Activated CD4-positive, alpha-beta memory T cell treated with anti-CD3 and anti-CD28 coated beads for 36 hours (primary cell): ENCODE measurements around the gene MS4A8. TPM values are rescaled to one million over a fixed set of nuclear protein-coding genes. Genes with fewer than 3 reads are reported as not detected.
A peak's percentile ranks its signal among the peaks of the same experiment; 100 is the strongest.
"Not testable (repeated sequence)": the region's sequence is repeated elsewhere in the genome, so short reads cannot be mapped to it uniquely, and the experiment has no call there.

Experiments used
- CTCF ChIA-PET: fragments of 350-600 bp; sonication (Branson Sonifier 250); formaldehyde crosslinking; loops from one replicate; lab custom pipeline; 2021; ENCODE audit warnings: antibody characterized with exemption, inconsistent platforms; lab: Charles Lee
- POLR2A ChIA-PET: fragments of 350-600 bp; sonication (Branson Sonifier 250); formaldehyde crosslinking; loops from one replicate; lab custom pipeline; 2021; ENCODE audit warnings: antibody characterized with exemption; lab: Charles Lee
- DNase-seq: peaks from one replicate; pipeline ENCODE4 v3.0.0-alpha.2; 2020
- H3K27ac Mint-ChIP-seq: one replicate; pipeline ENCODE4 v1.8.0; 2021; ENCODE audit warnings: mixed read lengths
- H3K27me3 Mint-ChIP-seq: one replicate; pipeline ENCODE4 v1.8.0; 2021; ENCODE audit warnings: mixed read lengths
- H3K36me3 Mint-ChIP-seq: one replicate; pipeline ENCODE4 v1.8.0; 2021; ENCODE audit warnings: mixed read lengths
- H3K4me1 Mint-ChIP-seq: one replicate; pipeline ENCODE4 v1.8.0; 2021; ENCODE audit warnings: low read depth, mixed read lengths
- H3K4me3 Mint-ChIP-seq: one replicate; pipeline ENCODE4 v1.8.0; 2021; ENCODE audit warnings: mild to moderate bottlenecking, mixed read lengths
- H3K9me3 Mint-ChIP-seq: one replicate; pipeline ENCODE4 v1.8.0; 2021; ENCODE audit warnings: mixed read lengths
- intact Hi-C: fragments of 100-400 bp; cut with micrococcal nuclease; formaldehyde crosslinking; loops from one replicate; pipeline ENCODE4 v1.15.1; 2023
- total RNA-seq, 2 experiments: library from RNA; stranded (reverse); gene quantifications; one replicate each; pipeline ENCODE4 v1.2.3, GENCODE V29; 2021

The MS4A8 gene
- total RNA-seq, 2 experiments from 2014 or later = not detected

DNA sequence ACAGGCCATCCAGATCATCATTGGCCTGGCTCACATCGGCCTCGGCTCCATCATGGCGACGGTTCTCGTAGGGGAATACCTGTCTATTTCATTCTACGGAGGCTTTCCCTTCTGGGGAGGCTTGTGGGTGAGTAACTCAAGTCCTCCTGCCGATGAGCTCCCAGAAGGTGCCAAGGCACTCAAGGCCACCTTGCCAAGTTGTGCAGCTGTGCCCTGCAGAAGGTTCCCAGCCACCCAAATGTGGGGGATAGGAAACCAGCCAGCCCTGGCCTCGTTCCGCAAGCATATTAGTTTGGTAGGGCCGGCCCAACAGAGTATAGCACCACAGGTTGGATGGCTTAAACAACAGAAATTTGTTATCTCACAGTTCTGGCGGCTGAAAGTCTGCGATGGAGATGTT lies 4.0 kb downstream of the MS4A8 start:
- Mint-ChIP-seq H3K27me3 (peaks cover 11% of the 10 kb centered on the region), H3K36me3 (no peaks in the 10 kb centered on the region), H3K4me1 (no peaks in the 10 kb centered on the region), H3K4me3 (no peak overlapping the region), H3K27ac (no peak overlapping the region), H3K9me3 (no peaks in the 10 kb centered on the region)
- CTCF ChIA-PET = no interaction called here
- no peak for DNase-seq
- POLR2A ChIA-PET = no interaction called here
- intact Hi-C loops = no loop called here

DNA sequence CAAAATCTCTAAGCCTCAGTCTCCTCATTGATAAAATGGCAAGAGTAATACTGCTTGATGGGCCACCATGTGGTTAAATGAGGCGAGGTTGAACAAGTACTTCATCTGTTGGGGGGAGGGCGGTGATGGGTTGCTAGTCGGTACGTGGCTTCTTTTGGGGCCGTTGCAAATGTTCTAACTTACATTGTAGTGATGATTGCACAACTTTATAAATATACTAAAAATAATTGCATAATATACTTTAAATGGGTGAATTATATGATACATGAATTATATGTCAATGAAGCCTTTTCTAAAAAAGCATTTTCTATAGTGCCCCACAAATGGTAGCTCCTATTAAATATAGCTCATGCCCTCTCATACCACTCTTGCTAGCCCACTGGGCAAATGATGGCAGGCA lies 6.5 kb downstream of the MS4A8 start:
- ChIA-PET CTCF (no interaction called here), POLR2A (no interaction called here)
- Mint-ChIP-seq H3K27me3 (peaks cover 13% of the 10 kb centered on the region), H3K9me3 (no peaks in the 10 kb centered on the region), H3K36me3 (no peaks in the 10 kb centered on the region), H3K27ac (no peak overlapping the region), H3K4me3 (no peak overlapping the region), H3K4me1 (no peaks in the 10 kb centered on the region)
- intact Hi-C loops = no loop called here
- no peak for DNase-seq

DNA sequence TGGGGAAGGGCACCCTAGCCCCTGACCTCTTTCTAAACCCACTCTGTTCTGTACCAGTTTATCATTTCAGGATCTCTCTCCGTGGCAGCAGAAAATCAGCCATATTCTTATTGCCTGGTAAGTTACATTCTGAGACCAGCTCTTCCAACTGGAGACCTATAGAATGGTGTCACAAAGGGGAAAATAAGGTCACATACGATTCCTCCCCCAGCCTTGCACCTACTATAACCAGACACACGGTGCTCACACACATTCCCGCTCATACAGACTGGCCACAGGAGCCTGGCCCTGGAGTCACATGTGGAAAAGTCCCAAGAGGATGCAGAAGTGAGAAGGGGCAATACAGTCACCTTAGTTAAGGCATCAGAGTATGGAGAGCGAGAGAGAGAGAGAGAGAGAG lies 7.5 kb downstream of the MS4A8 start:
- H3K4me1 Mint-ChIP-seq = no peaks in the 10 kb centered on the region

GRCh38 chr11:60710482-60710881 lies 11.1 kb downstream of the MS4A8 start:
- intact Hi-C loops = no loop called here
- H3K27me3 Mint-ChIP-seq = peaks cover 21% of the 10 kb centered on the region
- ChIA-PET POLR2A (no interaction called here), CTCF (no interaction called here)
- H3K27ac Mint-ChIP-seq = no peak overlapping the region
- no peak overlapping the region for H3K4me3 Mint-ChIP-seq
- no peaks in the 10 kb centered on the region for H3K4me1 Mint-ChIP-seq
- H3K9me3 Mint-ChIP-seq = no peaks in the 10 kb centered on the region
- DNase-seq = no peak
- H3K36me3 Mint-ChIP-seq = no peaks in the 10 kb centered on the region

More for the DNA sequence above, 7.5 kb downstream of the MS4A8 start:
- ChIA-PET POLR2A (no interaction called here), CTCF (no interaction called here)
- DNase-seq = no peak
- H3K36me3 Mint-ChIP-seq = no peaks in the 10 kb centered on the region
- intact Hi-C loops = no loop called here
- no peak overlapping the region for H3K4me3 Mint-ChIP-seq
- H3K9me3 Mint-ChIP-seq = no peaks in the 10 kb centered on the region
- peaks cover 18% of the 10 kb centered on the region for H3K27me3 Mint-ChIP-seq
- no peak overlapping the region for H3K27ac Mint-ChIP-seq

DNA sequence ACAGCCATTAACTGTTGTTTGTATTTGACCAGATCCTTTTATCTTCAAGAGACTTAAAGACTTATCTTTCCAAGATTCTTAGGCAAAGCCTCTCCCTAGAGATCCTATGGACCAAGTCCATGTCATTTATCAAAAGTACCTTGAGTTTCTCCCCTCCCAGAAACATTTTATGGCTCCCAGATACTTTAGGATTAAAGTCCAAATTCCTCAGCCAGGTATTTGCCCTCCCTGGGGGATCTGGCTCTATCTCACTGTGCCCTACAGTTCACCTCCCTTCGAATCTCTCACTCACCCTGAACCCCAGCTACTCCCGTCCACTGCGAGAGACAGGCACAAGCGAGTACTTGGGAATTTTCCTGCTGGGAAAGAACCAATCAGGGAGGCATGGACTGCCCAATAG lies 11.9 kb downstream of the MS4A8 start:
- Mint-ChIP-seq H3K27me3 (peaks cover 21% of the 10 kb centered on the region), H3K4me1 (no peaks in the 10 kb centered on the region), H3K9me3 (no peaks in the 10 kb centered on the region), H3K4me3 (no peak overlapping the region), H3K36me3 (no peaks in the 10 kb centered on the region), H3K27ac (no peak overlapping the region)
- POLR2A ChIA-PET = no interaction called here
- CTCF ChIA-PET = no interaction called here
- DNase-seq = no peak
- intact Hi-C loops = no loop called here

GRCh38 chr11:60713423-60713822 lies 14.0 kb downstream of the MS4A8 start:
- H3K4me3 Mint-ChIP-seq, CTCF ChIA-PET, POLR2A ChIA-PET, intact Hi-C loops, H3K9me3 Mint-ChIP-seq, H3K36me3 Mint-ChIP-seq, DNase-seq, H3K4me1 Mint-ChIP-seq, H3K27ac Mint-ChIP-seq: not testable (repeated sequence)
- H3K27me3 Mint-ChIP-seq = peaks cover 12% of the 10 kb centered on the region

GRCh38 chr11:60717956-60718355 lies 18.5 kb downstream of the MS4A8 start:
- no peaks in the 10 kb centered on the region for H3K9me3 Mint-ChIP-seq
- no peak overlapping the region for H3K27ac Mint-ChIP-seq
- H3K27me3 Mint-ChIP-seq = peaks cover 8% of the 10 kb centered on the region
- H3K4me3 Mint-ChIP-seq = no peak overlapping the region
- intact Hi-C loops = no loop called here
- POLR2A ChIA-PET = no interaction called here
- peak; percentile 32 for DNase-seq
- CTCF ChIA-PET = no interaction called here
- H3K4me1 Mint-ChIP-seq = no peaks in the 10 kb centered on the region
- H3K36me3 Mint-ChIP-seq = no peaks in the 10 kb centered on the region

DNA sequence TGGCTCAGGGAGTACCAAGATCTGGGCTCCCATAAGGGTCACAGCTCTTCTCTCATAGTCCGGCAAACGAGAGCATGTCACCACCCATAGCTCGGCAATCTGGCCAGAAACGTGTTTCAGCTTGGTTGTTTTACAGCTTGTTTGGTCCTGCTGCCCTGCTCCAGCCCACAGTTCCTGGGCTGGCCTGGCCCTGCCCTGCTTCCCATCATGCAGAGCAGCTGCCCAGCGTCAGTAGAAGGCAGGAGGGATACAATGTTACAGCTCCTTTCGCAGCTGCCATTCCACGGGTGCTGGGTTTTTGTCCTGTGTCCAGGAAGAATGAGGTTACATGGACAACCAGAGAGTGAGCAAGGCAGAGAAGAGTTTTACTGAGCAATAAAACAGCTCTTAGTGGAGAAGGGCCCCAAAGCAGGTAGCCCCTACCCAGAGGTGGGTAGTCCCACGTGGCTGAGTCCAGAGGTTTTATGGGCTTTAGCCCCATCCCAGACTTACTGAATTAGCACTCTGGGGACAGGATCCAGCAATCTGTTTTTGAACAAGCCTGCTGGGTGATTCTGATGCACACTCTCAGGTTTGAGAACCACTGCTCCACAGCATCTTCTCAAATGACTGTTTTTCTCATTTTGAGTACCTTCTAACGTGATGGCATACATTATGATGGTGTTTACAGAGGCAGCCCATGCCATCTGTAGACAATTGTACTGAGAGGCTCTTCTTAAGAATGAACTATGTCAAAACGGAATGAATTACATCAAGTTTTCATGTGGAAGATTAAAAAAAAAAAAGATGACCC lies 19.3 kb downstream of the MS4A8 start:
- CTCF ChIA-PET = no interaction called here
- peaks cover 8% of the 10 kb centered on the region for H3K27me3 Mint-ChIP-seq
- intact Hi-C loops = no loop called here
- no peaks in the 10 kb centered on the region for H3K4me1 Mint-ChIP-seq
- no peaks in the 10 kb centered on the region for H3K9me3 Mint-ChIP-seq
- H3K27ac Mint-ChIP-seq = no peak overlapping the region
- DNase-seq = no peak
- POLR2A ChIA-PET = no interaction called here
- H3K36me3 Mint-ChIP-seq = no peaks in the 10 kb centered on the region
- no peak overlapping the region for H3K4me3 Mint-ChIP-seq

DNA sequence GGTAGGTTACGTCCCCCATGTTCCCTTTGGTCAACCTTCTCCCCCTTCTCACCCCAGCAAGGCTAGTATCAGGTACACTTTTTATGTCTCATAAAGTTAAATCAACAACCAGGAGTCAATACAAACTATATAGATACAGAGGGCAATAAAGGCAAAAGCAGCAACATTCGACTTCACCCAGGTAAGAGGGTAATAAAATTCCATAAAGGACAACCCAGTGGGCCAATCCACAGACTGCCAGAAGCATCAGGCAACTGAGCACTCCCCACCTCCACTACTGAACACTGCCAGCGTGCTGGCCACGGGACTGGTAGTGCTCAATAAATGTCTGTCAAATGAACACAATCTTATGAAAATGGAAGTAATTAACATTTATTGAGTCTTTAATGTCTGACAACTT lies 20.0 kb downstream of the MS4A8 start:
- H3K36me3 Mint-ChIP-seq = no peaks in the 10 kb centered on the region
- no peak overlapping the region for H3K4me3 Mint-ChIP-seq
- ChIA-PET POLR2A (no interaction called here), CTCF (no interaction called here)
- DNase-seq = no peak
- no peaks in the 10 kb centered on the region for H3K9me3 Mint-ChIP-seq
- intact Hi-C loops = no loop called here
- peaks cover 8% of the 10 kb centered on the region for H3K27me3 Mint-ChIP-seq
- H3K27ac Mint-ChIP-seq = no peak overlapping the region
- no peaks in the 10 kb centered on the region for H3K4me1 Mint-ChIP-seq

DNA sequence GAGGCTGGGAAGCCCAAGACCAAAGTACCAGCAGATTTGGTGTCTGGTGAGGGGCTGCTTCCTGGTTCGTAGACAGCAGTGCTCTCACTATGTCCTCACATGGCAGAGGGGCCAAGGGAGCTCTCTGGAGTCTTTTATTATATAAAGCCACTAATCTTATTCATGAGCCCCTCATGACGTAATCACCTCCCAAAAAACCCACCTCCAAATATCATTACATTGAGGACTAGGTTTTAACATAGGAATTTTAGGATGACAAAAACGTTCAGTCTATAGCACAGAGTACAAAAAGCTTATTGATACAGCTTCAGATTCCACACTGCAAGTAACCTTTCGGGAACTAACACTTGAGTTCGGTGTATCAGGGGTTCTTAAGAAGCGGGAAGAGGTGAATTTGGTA lies 21.0 kb downstream of the MS4A8 start:
- Mint-ChIP-seq H3K36me3 (no peaks in the 10 kb centered on the region), H3K4me3 (no peak overlapping the region), H3K27ac (no peak overlapping the region), H3K9me3 (no peaks in the 10 kb centered on the region), H3K27me3 (peaks cover 4% of the 10 kb centered on the region), H3K4me1 (no peaks in the 10 kb centered on the region)
- CTCF ChIA-PET = no interaction called here
- no peak for DNase-seq
- intact Hi-C loops = no loop called here
- POLR2A ChIA-PET = no interaction called here

GRCh38 chr11:60724420-60724819 lies 25.0 kb downstream of the MS4A8 start, which contains the start of gene MS4A18:
Gene MS4A18, plus strand, starts transcription at chr11:60724720.
- POLR2A ChIA-PET = no interaction called here
- Mint-ChIP-seq H3K9me3 (no peaks in the 10 kb centered on the region), H3K27me3 (peaks cover 11% of the 10 kb centered on the region), H3K27ac (no peak within 1 kb of the TSS), H3K36me3 (no peaks in the 10 kb centered on the region), H3K4me3 (no peak within 1 kb of the TSS), H3K4me1 (no peaks in the 10 kb centered on the region)
- no peak for DNase-seq
- CTCF ChIA-PET = no interaction called here
- intact Hi-C loops = no loop called here

DNA sequence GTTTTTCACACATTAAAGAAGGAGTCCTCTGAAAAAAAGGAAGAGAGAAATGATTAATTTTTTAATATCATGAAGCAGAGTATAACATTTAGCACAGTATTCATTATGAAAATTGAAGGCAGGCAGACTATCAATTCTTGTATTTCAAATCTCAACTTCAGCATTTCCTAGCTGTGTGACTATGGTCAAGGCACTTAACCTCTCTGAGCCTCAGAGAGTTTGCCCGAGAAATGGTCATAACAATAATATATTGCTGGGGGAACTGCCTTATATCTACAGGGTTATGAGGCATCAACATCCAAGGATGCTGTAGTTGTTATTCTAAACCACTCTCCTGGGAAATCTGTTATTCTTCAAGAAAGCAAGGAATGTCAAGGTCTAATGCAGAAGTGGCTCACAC lies 26.2 kb downstream of the MS4A8 start:
- no peak overlapping the region for H3K4me3 Mint-ChIP-seq
- ChIA-PET POLR2A (no interaction called here), CTCF (no interaction called here)
- no peaks in the 10 kb centered on the region for H3K4me1 Mint-ChIP-seq
- intact Hi-C loops = no loop called here
- no peak for DNase-seq
- no peaks in the 10 kb centered on the region for H3K36me3 Mint-ChIP-seq
- H3K9me3 Mint-ChIP-seq = no peaks in the 10 kb centered on the region
- H3K27ac Mint-ChIP-seq = no peak overlapping the region
- peaks cover 14% of the 10 kb centered on the region for H3K27me3 Mint-ChIP-seq

DNA sequence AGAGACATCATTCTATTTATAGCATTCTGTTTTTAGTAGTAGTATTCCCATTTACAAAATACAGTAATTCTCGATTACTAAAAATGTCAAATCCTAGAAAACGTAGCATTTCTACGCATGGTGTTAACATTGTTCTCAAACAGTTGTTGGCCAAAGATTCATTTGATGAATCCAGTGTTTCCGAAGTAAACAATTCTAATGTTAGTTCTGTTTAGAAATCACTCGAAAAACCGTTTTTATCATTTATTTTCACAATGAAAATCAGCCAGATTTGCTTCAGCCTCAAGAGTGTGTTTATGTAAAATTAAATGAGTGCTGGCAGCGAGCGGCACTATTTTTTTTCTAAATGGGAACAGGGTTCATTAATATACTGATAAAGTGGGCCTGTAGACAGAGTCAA lies 32.2 kb downstream of the MS4A8 start:
- CTCF ChIA-PET = no interaction called here
- POLR2A ChIA-PET = no interaction called here
- no peaks in the 10 kb centered on the region for H3K9me3 Mint-ChIP-seq
- intact Hi-C loops = no loop called here
- no peak for DNase-seq
- no peak overlapping the region for H3K27ac Mint-ChIP-seq
- H3K4me3 Mint-ChIP-seq = no peak overlapping the region
- H3K27me3 Mint-ChIP-seq = peaks cover 12% of the 10 kb centered on the region
- H3K4me1 Mint-ChIP-seq = no peaks in the 10 kb centered on the region
- H3K36me3 Mint-ChIP-seq = no peaks in the 10 kb centered on the region
